IPS-15b (cell line): ENCODE data around the gene ZMIZ2.
"Not testable (repeated sequence)": the region's sequence is repeated elsewhere in the genome, so short reads cannot be mapped to it uniquely, and the experiment has no call there.

Experiments
- H3K27me3 ChIP-seq: one replicate; pipeline ENCODE4 v1.6.1; 2013; ENCODE audit warnings: low read length; ENCODE audit not compliant: control insufficient read depth, insufficient read depth
- H3K36me3 ChIP-seq: one replicate; pipeline ENCODE4 v1.6.1; 2013; ENCODE audit warnings: low read length; ENCODE audit not compliant: control insufficient read depth, insufficient read depth
- H3K4me1 ChIP-seq: one replicate; pipeline ENCODE4 v1.6.1; 2013; ENCODE audit warnings: mild to moderate bottlenecking, low read length; ENCODE audit not compliant: control insufficient read depth, insufficient read depth
- H3K4me3 ChIP-seq: one replicate; pipeline ENCODE4 v1.5.1; 2013; ENCODE audit warnings: low read depth, low read length
- H3K9ac ChIP-seq: one replicate; pipeline ENCODE4 v1.6.1; 2013; ENCODE audit warnings: low read depth, mild to moderate bottlenecking, low read length
- H3K9me3 ChIP-seq: one replicate; pipeline ENCODE4 v1.6.1; 2013; ENCODE audit warnings: mild to moderate bottlenecking, low read length; ENCODE audit not compliant: control insufficient read depth, insufficient read depth

Gene ZMIZ2

GRCh38 chr7:44801890-44802289 is 53.2 kb downstream of the ZMIZ2 start:
- H3K36me3 ChIP-seq = peaks cover 40% of the 10 kb centered on the region
- no peaks in the 10 kb centered on the region for H3K9me3 ChIP-seq
- no peaks in the 10 kb centered on the region for H3K27me3 ChIP-seq
- H3K4me1 ChIP-seq = no peaks in the 10 kb centered on the region
- H3K4me3 ChIP-seq = no peak overlapping the region
- no peak overlapping the region for H3K9ac ChIP-seq

DNA sequence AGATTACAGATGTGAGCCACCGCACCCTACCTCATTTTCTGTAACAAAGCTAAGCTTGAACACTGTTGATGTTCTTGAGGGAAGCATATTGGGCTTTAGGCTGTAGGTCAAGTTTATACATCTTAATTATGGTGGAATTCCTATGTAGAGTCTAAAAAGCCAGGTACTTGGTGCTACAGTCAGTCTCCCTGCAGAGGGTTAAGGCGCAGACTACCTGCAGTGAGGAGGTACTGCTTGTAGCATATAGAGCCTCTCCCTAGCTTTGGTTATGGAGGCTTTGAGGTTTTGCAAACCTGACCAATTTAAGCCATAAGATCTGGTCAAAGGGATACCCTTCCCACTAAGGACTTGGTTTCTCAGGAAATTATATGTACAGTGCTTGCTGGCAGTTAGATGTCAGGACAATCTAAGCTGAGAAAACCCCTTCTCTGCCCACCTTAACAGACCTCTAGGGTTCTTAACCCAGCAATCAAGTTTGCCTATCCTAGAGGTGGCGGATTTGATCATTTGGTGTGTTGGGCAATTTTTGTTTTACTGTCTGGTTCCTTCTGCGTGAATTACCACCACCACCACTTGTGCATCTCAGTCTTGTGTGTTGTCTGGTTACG is 53.9 kb downstream of the ZMIZ2 start:
- no peak overlapping the region for H3K9ac ChIP-seq
- H3K4me1 ChIP-seq = no peaks in the 10 kb centered on the region
- no peaks in the 10 kb centered on the region for H3K27me3 ChIP-seq
- no peak overlapping the region for H3K4me3 ChIP-seq
- H3K36me3 ChIP-seq = peaks cover 40% of the 10 kb centered on the region
- H3K9me3 ChIP-seq = no peaks in the 10 kb centered on the region

- peaks cover 34% of the 10 kb centered on the region for H3K36me3 ChIP-seq
- not testable (repeated sequence) for H3K9me3 ChIP-seq, H3K9ac ChIP-seq, H3K4me1 ChIP-seq, H3K27me3 ChIP-seq, H3K4me3 ChIP-seq
Measured at GRCh38 chr7:44803828-44804519, 55.3 kb downstream of the ZMIZ2 start.

DNA sequence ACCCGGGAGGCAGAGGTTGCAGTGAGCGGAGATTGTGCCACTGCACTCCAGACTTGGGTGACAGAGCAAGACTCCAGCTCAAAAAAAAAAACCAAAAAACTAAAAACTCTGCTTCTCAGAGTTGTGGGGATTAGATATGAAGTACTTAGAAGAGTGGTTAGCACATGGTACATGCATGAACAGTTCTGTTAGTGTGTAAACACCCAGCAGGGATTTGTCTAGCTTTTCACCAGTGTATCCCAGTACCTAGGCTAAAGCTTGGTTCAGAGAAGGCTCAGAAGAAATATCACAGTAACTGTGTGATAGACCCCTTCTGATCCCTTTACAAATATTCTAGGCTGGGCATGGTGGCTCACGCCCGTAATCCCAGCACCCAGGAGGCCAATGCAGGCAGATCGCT is 57.3 kb downstream of the ZMIZ2 start:
- Histone ChIP-seq H3K27me3 (no peaks in the 10 kb centered on the region), H3K4me1 (no peaks in the 10 kb centered on the region), H3K9me3 (no peaks in the 10 kb centered on the region), H3K9ac (no peak overlapping the region), H3K4me3 (no peak overlapping the region), H3K36me3 (peaks cover 17% of the 10 kb centered on the region)

GRCh38 chr7:44808914-44809393 is 60.3 kb downstream of the ZMIZ2 start:
- no peaks in the 10 kb centered on the region for H3K4me1 ChIP-seq
- H3K4me3 ChIP-seq = no peak overlapping the region
- H3K9ac ChIP-seq = no peak overlapping the region
- no peaks in the 10 kb centered on the region for H3K9me3 ChIP-seq
- no peaks in the 10 kb centered on the region for H3K36me3 ChIP-seq
- no peaks in the 10 kb centered on the region for H3K27me3 ChIP-seq

DNA sequence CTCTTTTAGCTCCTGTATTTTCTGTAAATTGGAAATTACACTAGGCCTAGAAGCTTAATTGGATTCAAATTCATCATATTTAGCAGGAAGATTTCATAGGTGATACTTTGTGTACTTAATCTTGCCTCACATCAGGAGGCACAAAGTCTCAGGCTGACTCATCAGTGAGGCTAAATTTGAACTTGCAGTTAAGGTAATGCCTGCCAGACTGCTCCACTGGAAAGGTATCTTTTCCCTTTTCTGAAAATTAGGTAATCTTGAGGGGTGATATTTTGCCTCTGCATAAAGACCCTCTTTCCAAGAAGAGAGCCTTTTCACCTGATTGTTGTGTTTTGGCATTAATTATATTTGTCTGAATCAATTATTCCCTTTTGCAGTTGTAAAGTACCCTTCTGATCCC is 62.4 kb downstream of the ZMIZ2 start:
- Histone ChIP-seq H3K4me3 (no peak overlapping the region), H3K27me3 (no peaks in the 10 kb centered on the region), H3K36me3 (no peaks in the 10 kb centered on the region), H3K4me1 (no peaks in the 10 kb centered on the region), H3K9me3 (no peaks in the 10 kb centered on the region), H3K9ac (no peak overlapping the region)

DNA sequence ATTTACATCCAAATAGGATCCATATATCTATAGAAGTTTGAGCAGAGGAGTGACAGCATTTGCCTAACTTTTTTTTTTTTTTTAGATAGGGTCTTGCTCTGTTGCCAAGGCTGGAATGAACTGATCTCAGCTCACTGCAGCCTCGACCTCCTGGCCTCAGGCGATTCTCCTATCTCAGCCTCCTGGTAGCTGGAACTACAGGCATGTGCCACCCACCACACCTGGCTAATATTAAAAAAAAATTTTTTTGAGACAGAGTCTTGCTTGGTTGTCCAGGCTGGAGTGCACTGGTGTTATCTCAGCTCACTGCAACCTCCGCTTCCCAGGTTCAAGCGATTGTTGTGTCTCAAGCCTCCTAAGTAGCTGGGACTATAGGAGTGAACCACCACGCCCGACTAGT is 62.9 kb downstream of the ZMIZ2 start:
- no peaks in the 10 kb centered on the region for H3K27me3 ChIP-seq
- H3K36me3 ChIP-seq = no peaks in the 10 kb centered on the region
- H3K4me1 ChIP-seq = no peaks in the 10 kb centered on the region
- H3K9me3 ChIP-seq = no peaks in the 10 kb centered on the region
- no peak overlapping the region for H3K4me3 ChIP-seq
- no peak overlapping the region for H3K9ac ChIP-seq

DNA sequence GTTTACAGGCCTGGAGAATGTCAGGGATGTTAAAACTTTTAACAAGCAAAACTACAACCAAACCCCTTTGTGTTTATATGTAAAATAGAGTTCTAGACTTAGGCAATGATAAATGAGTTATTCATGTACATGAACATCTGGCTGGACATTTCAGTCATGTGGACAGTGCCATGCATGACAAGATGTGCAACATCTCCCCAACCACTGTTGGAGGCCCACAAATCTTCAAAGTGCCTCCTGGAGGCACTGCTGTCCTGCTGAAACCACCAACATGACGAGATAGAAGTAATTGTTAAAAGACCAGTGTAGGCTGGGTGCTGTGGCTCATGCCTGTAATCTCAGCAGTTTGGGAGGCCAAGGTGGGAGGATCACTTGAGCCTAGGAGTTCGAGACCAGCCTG is 66.3 kb downstream of the ZMIZ2 start:
- Histone ChIP-seq H3K9ac (no peak overlapping the region), H3K4me1 (no peaks in the 10 kb centered on the region), H3K27me3 (no peaks in the 10 kb centered on the region), H3K36me3 (no peaks in the 10 kb centered on the region), H3K9me3 (no peaks in the 10 kb centered on the region), H3K4me3 (no peak overlapping the region)

GRCh38 chr7:44819292-44819691 is 70.6 kb downstream of the ZMIZ2 start:
- Histone ChIP-seq H3K27me3 (no peaks in the 10 kb centered on the region), H3K36me3 (no peaks in the 10 kb centered on the region), H3K4me3 (no peak overlapping the region), H3K9me3 (no peaks in the 10 kb centered on the region), H3K9ac (no peak overlapping the region), H3K4me1 (peaks cover 2% of the 10 kb centered on the region)
